Astrocyte of the cerebellum (primary cell): ENCODE data around the gene PDE4A.

ENCODE experiments used
- DNase-seq: peaks from one replicate; pipeline ENCODE4 v3.0.0-alpha.2; 2011; ENCODE audit warnings: low read depth
- H3K4me3 ChIP-seq: 2 replicates; pipeline ENCODE4 v1.5.1; 2011; ENCODE audit warnings: mild to moderate bottlenecking, low read depth, low read length, moderate library complexity
- in situ Hi-C: cut with HindIII; loops from 2 replicates; pipeline ENCODE4 v1.10.0; 2017; ENCODE audit warnings: low sequenced_read_pairs
- TF ChIP-seq, protein P1 (sequence below): IDR thresholded peaks from 2 replicates; pipeline ENCODE4 v1.5.1; 2012; ENCODE audit warnings: low read length, low read depth, moderate library complexity, mild to moderate bottlenecking; ENCODE audit errors: missing control alignments

Gene PDE4A

DNA sequence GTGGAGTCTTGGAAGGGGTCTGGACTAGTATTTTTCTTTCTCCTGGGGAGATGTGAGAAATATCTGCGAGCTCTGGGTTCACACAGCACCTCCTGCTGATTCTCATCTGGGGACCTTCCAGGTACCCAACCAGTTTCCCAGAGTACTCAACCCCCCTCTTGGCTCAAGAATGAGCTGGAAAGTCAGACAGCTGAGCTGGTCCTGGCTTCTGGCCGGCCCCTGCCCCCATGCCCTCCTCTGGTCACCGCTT lies 2.2 kb upstream of the PDE4A start:
- TF ChIP-seq, protein P1, sequence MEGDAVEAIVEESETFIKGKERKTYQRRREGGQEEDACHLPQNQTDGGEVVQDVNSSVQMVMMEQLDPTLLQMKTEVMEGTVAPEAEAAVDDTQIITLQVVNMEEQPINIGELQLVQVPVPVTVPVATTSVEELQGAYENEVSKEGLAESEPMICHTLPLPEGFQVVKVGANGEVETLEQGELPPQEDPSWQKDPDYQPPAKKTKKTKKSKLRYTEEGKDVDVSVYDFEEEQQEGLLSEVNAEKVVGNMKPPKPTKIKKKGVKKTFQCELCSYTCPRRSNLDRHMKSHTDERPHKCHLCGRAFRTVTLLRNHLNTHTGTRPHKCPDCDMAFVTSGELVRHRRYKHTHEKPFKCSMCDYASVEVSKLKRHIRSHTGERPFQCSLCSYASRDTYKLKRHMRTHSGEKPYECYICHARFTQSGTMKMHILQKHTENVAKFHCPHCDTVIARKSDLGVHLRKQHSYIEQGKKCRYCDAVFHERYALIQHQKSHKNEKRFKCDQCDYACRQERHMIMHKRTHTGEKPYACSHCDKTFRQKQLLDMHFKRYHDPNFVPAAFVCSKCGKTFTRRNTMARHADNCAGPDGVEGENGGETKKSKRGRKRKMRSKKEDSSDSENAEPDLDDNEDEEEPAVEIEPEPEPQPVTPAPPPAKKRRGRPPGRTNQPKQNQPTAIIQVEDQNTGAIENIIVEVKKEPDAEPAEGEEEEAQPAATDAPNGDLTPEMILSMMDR = no peak
- in situ Hi-C loops = no loop called here
- no peak for DNase-seq

DNA sequence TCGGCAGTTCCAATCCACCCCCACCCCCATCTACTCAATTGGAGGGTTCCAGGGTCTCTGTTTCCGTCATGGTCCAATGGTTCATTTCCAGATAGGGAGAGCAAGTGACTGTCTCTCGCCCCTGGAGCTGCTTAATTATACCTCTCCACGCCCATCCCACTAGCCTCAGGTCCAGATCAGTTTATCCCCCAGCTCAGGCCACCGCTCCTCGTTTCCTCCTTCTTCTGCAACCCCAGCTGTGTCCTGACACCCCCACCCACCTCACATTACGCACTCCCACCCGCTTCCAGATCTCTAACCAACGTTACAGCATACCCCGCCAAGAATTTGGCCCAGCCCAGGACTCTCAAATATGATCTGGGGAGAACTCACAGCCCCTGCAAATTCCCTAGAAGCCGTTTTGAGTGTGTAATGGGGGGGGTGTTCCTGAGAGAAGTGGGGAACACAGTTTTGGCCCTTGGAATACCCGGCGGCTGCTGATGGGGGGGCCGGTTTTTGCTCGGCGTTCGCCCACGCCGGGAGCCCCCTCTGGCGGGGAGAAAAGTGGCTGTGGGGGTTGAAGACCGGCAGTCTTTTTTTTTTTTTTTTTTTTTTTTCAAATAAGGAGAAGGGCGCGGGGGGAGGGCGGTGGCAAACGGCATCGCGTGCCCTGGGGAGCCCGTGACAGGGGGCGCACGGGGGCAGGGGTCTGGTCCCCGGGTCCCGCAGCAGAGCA lies 1.7 kb upstream of the PDE4A start:
- in situ Hi-C loops = no loop called here
- DNase-seq = no peak
- TF ChIP-seq, protein P1 = peak; percentile 10
- no peak overlapping the region for H3K4me3 ChIP-seq

More for the DNA sequence above, 2.2 kb upstream of the PDE4A start:
- no peak overlapping the region for H3K4me3 ChIP-seq

DNA sequence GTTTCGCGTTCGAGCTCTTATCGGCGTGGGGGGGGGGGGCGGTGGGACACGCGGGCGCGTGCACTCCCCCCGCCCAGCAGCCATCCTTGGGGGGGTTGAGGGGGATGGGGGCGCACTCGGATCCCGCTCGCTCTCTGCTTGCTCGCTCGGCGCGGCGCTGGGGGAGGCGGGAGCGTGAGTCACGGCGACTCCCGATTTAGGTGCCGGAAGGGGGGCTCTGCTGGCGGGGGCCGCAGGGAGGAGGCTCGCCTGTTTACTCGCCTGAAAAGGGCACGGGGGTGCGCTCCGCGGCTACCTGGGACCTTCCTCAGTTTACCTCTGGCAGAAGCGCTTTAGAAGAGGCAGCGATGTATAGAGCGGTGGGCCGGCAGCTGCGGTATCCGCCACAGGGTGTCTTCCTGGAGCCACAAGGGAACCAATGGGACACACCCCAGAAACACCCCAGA lies 1.1 kb upstream of the PDE4A start:
- TF ChIP-seq, protein P1 = no peak
- in situ Hi-C loops = no loop called here
- DNase-seq = no peak
- no peak overlapping the region for H3K4me3 ChIP-seq

DNA sequence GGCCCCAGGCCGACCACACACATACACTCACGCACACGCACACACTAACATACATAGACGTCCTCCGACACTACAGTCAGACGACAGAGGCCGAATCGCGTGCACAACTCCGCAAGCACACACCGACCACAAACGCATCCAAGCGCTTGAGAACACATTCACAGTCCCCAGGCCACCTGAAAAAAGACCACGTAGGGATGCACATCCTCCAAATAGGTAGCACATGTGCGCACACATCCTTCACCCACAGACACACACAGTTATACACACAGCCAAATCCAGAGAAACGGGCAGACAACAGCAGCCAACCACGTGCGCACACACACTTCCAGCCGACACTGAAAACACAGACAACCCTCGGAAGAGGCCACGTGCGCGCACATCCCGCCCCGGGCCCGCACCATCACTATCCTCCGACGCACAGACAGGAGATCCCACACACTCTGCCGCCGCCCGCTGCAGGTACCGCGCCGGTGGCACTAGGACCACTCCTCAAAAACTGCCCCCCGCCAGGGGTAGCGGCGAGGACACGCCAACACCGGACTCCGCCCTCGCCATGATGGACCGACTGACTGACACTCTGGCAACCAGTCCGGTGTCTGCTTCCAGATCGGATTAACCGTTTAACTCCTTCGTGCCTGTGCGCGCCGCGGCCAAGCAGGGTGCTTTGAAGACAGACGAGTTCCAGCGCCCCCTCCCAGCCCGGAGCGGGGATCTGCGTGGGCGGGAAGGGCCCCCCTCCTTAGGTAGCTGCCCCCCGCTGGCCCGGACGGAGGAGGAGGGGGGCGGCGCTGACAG lies 493 bp upstream of the PDE4A start:
- DNase-seq = no peak
- in situ Hi-C loops = no loop called here
- H3K4me3 ChIP-seq = peak overlapping the region; percentile 22
- TF ChIP-seq, protein P1 = no peak

DNA sequence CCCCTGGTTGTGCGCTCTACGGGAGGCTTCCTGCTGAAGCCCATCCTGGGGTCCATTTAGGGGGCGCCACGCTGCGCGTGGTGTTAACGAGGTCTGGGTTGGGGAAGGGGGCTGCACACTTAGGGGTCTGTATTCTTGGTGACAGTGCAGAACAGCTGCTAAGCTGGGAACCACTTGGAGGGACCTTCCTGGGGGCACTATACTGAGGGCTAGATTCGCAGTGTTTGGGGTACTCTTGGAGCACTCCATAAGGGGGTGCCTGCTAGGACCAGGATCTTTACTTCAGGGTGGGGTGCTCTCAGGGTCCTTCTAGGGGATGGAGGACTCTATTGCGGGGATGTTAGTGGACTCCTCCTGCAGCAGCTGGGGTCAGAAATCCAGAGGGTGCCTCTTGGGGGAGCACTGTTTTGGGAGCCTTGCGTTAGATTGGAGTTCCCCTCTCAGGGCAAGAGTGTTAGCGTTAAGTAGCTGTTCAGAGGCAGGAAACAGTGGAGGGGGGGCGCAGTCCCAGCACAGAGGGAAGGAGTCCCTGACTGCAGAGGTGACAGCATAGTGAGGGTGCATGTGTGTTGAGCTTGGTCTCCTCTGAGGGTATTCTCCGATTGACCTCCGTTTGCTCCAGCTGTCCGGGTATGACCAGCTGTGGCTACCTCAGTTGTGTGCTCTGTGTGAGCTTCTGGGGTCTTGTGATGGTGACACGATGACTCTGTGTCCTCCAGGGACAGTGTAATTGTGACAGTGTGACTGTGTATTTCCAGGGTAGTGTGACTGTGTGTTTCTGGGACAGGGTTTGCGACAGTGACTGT lies 1.1 kb downstream of the PDE4A start:
- no peak overlapping the region for H3K4me3 ChIP-seq
- in situ Hi-C loops = no loop called here

DNA sequence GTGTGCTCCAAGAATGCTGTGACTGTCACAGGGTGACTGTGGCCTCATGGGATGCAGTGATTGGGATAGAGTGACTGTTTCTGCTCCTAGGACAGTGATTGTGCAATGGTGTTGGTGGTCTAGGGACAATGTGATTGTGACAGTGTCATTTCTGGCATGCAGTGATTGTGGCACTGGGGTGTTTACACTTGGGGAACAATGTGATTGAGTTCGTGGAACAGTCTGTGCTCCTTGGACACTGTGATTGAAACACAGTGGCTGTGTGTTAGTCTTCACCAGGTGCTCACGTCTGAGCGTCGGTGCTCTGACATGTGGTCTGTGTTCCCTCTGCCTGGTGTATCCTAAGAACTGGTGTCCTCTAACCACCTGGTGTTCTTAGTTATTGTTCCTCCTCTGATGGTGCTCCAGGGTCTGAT lies 1.7 kb downstream of the PDE4A start:
- TF ChIP-seq, protein P1 = no peak
- no peak overlapping the region for H3K4me3 ChIP-seq
- in situ Hi-C loops = no loop called here
- no peak for DNase-seq

More for the DNA sequence above, 1.1 kb downstream of the PDE4A start:
- no peak for DNase-seq
- TF ChIP-seq, protein P1 = no peak
